ENCODE measurements around the gene ZNF276. TPM values are rescaled to one million over a fixed set of nuclear protein-coding genes. Genes with fewer than 3 reads are reported as not detected.
"Not testable (repeated sequence)": the region's sequence is repeated elsewhere in the genome, so short reads cannot be mapped to it uniquely, and the experiment has no call there.

Gene ZNF276
- total RNA-seq, 1 experiment from 2014 or later = 19.9 TPM

DNA sequence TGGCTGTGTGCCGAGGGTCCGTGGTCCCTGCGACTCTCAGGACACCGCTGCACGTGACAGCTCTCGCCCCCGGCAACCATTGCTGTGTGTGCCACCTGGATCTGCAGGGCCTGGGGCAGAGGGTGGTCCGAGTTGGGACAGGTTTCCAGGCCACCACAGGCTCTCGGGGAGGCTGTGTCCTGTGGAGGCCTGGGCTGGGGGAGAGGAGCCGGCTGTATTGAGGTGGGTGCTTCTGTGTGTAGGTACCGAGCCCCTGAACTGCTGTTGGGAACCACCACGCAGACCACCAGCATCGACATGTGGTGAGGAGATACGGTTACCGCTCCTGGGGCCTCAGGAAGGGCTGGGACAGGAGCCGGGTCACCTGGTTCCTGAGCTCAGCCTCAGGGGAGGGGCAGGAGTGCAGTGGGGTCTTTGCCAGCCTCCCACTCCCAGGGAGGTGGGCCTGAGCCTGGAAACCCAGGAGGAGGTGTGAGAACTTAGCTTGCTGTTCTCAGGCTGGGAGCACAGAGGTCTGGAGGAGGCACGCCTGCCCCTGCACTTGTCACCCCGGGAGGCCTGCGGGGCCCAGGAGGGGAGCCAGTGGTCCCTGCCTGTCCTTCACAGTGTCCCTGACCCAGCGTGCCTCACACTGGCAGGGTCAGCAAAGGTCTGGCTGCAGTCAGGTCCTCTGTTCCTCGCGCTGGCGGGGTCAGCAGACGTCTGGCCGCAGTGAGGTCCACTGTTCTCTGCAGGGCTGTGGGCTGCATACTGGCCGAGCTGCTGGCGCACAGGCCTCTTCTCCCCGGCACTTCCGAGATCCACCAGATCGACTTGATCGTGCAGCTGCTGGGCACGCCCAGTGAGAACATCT lies 27.2 kb upstream of the ZNF276 start:
- H3K9me3 ChIP-seq (ENCODE audit: control insufficient read depth, insufficient read depth, low read depth, low read length) = no peaks in the 10 kb centered on the region
- BruUV-seq (replicated peaks) = no TSS peak
- ChIA-PET POLR2A (interaction anchor here (0.5 kb wide), 1 partner anchor 1219 kb away, joined by 3 read pairs; no protein-coding TSS in a partner anchor), CTCF (no interaction called here)
- no peaks in the 10 kb centered on the region for H3K27me3 ChIP-seq (ENCODE audit: control insufficient read depth, insufficient read depth, low read length)
- intact Hi-C loops (cut with micrococcal nuclease; ENCODE audit: unreplicated experiment) = no loop called here
- H3K27ac ChIP-seq (ENCODE audit: low read length) = no peak overlapping the region
- TF ChIP-seq TCF7L2 (IDR thresholded peaks at IDR 0.05; ENCODE audit: low read depth, low read length) (no peak), POLR2AphosphoS5 (IDR thresholded peaks at IDR 0.05; ENCODE audit: low read depth, low read length) (no peak), SIN3A (IDR thresholded peaks at IDR 0.05; ENCODE audit: borderline replicate concordance, insufficient read depth, low read depth, low read length) (no peak)
- TF ChIP-seq, protein P1, sequence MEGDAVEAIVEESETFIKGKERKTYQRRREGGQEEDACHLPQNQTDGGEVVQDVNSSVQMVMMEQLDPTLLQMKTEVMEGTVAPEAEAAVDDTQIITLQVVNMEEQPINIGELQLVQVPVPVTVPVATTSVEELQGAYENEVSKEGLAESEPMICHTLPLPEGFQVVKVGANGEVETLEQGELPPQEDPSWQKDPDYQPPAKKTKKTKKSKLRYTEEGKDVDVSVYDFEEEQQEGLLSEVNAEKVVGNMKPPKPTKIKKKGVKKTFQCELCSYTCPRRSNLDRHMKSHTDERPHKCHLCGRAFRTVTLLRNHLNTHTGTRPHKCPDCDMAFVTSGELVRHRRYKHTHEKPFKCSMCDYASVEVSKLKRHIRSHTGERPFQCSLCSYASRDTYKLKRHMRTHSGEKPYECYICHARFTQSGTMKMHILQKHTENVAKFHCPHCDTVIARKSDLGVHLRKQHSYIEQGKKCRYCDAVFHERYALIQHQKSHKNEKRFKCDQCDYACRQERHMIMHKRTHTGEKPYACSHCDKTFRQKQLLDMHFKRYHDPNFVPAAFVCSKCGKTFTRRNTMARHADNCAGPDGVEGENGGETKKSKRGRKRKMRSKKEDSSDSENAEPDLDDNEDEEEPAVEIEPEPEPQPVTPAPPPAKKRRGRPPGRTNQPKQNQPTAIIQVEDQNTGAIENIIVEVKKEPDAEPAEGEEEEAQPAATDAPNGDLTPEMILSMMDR (IDR thresholded peaks at IDR 0.05) = no peak
- TF ChIP-seq, protein P2, sequence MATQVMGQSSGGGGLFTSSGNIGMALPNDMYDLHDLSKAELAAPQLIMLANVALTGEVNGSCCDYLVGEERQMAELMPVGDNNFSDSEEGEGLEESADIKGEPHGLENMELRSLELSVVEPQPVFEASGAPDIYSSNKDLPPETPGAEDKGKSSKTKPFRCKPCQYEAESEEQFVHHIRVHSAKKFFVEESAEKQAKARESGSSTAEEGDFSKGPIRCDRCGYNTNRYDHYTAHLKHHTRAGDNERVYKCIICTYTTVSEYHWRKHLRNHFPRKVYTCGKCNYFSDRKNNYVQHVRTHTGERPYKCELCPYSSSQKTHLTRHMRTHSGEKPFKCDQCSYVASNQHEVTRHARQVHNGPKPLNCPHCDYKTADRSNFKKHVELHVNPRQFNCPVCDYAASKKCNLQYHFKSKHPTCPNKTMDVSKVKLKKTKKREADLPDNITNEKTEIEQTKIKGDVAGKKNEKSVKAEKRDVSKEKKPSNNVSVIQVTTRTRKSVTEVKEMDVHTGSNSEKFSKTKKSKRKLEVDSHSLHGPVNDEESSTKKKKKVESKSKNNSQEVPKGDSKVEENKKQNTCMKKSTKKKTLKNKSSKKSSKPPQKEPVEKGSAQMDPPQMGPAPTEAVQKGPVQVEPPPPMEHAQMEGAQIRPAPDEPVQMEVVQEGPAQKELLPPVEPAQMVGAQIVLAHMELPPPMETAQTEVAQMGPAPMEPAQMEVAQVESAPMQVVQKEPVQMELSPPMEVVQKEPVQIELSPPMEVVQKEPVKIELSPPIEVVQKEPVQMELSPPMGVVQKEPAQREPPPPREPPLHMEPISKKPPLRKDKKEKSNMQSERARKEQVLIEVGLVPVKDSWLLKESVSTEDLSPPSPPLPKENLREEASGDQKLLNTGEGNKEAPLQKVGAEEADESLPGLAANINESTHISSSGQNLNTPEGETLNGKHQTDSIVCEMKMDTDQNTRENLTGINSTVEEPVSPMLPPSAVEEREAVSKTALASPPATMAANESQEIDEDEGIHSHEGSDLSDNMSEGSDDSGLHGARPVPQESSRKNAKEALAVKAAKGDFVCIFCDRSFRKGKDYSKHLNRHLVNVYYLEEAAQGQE (IDR thresholded peaks at IDR 0.05; ENCODE audit: insufficient read depth in 1 of 2, low read depth in 2 of 2, low read length in 1 of 2) = no peak
- DNase-seq (ENCODE audit: low read depth, low spot score) (no peak), ATAC-seq (no peak)
- H3K36me3 ChIP-seq (ENCODE audit: control insufficient read depth, insufficient read depth, low read length) = no peaks in the 10 kb centered on the region
- H3K4me1 ChIP-seq (ENCODE audit: control insufficient read depth, insufficient read depth, low read length) = no peaks in the 10 kb centered on the region; the same call in 1 of the 2 replicates
- H3K4me3 ChIP-seq (ENCODE audit: low read depth in 2 of 2, low read length in 2 of 2) = no peak overlapping the region
- in situ Hi-C loops (cut with HindIII; ENCODE audit: low pct_unique_long_range_greater_than_20kb, low sequenced_read_pairs) = no loop called here

DNA sequence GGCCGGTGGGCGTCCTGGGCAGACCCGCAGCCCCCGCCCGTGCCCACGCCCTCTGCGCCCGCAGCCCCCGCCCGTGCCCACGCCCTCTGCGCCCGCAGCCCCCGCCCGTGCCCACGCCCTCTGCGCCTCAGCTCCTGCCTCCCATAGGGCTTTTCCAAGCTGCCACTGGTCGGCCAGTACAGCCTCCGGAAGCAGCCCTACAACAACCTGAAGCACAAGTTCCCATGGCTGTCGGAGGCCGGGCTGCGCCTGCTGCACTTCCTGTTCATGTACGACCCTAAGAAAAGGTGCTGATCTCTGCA lies 26.6 kb upstream of the ZNF276 start:
- in situ Hi-C loops (cut with HindIII; ENCODE audit: low pct_unique_long_range_greater_than_20kb, low sequenced_read_pairs); H3K4me3 ChIP-seq (ENCODE audit: low read depth in 2 of 2, low read length in 2 of 2); DNase-seq (ENCODE audit: low read depth, low spot score); BruUV-seq (replicated peaks); H3K36me3 ChIP-seq (ENCODE audit: control insufficient read depth, insufficient read depth, low read length); intact Hi-C loops (cut with micrococcal nuclease; ENCODE audit: unreplicated experiment); H3K27me3 ChIP-seq (ENCODE audit: control insufficient read depth, insufficient read depth, low read length); ATAC-seq; H3K9me3 ChIP-seq (ENCODE audit: control insufficient read depth, insufficient read depth, low read depth, low read length); CTCF ChIA-PET; H3K27ac ChIP-seq (ENCODE audit: low read length); H3K4me1 ChIP-seq (ENCODE audit: control insufficient read depth, insufficient read depth, low read length): not testable (repeated sequence)
- POLR2A ChIA-PET = interaction anchor here (0.5 kb wide), 1 partner anchor 1220 kb away, joined by 3 read pairs; no protein-coding TSS in a partner anchor

All from Panc1 (cell line).